Transverse colon (tissue), 4 donors: ENCODE data around the gene CRAT. TPM values are rescaled to one million over a fixed set of nuclear protein-coding genes. Genes with fewer than 3 reads are reported as not detected.
"Not testable (repeated sequence)": the region's sequence is repeated elsewhere in the genome, so short reads cannot be mapped to it uniquely, and the experiment has no call there.

ENCODE experiments used
- DNase-seq: peaks from one replicate; pipeline ENCODE4 v3.0.0-alpha.2; 2019
- H3K27ac ChIP-seq, 4 donors: fragments of 200-600 bp; sonication (generic); 2 replicates each; pipeline ENCODE4 v1.5.1; 2016 to 2018; ENCODE audit warnings: inconsistent platforms in 4 of 4
- H3K27me3 ChIP-seq: fragments of 200-600 bp; sonication (generic); 2 replicates; pipeline ENCODE4 v1.5.1; 2017; ENCODE audit warnings: inconsistent platforms
- H3K36me3 ChIP-seq, 4 donors: fragments of 200-600 bp; sonication (generic); 2 replicates each; pipeline ENCODE4 v1.5.1; 2017 to 2019; ENCODE audit warnings: inconsistent platforms in 4 of 4
- H3K4me1 ChIP-seq, 4 donors: fragments of 200-600 bp; sonication (generic); 2 replicates each; pipeline ENCODE4 v1.5.1; 2017 to 2020; ENCODE audit warnings: inconsistent platforms in 4 of 4
- H3K4me3 ChIP-seq, 4 donors: fragments of 200-600 bp; sonication (generic); 1 replicate in 1 of 4; 2 replicates in 3 of 4; pipeline versions ENCODE4 v1.5.1 to v1.6.1; 2017 to 2019; ENCODE audit warnings: inconsistent platforms in 4 of 4
- H3K9me3 ChIP-seq, 2 donors: fragments of 200-600 bp; sonication (generic); 2 replicates each; pipeline ENCODE4 v1.5.1; 2017 to 2019; ENCODE audit warnings: inconsistent platforms in 2 of 2
- EP300 ChIP-seq: sonication (generic); formaldehyde crosslinking; IDR thresholded peaks from one replicate; pipeline ENCODE4 v1.6.1; 2017; ENCODE audit warnings: antibody characterized with exemption, low read depth
- POLR2A ChIP-seq: fragments of 450-650 bp; IDR thresholded peaks from one replicate; pipeline ENCODE4 v1.6.1; 2016; ENCODE audit warnings: antibody characterized with exemption, mild to moderate bottlenecking, moderate library complexity
- POLR2AphosphoS5 ChIP-seq, 3 donors: sonication (generic); formaldehyde crosslinking; IDR thresholded peaks; one replicate each; pipeline ENCODE4 v1.6.1; 2016; ENCODE audit warnings: antibody characterized with exemption in 3 of 3
- WGBS, 2 donors: methylation state at CpG; one replicate each; pipeline ENCODE4 v1.1.5; 2018; ENCODE audit warnings: low coverage in 1 of 2; 5-methylcytosine and 5-hydroxymethylcytosine counted together
- in situ Hi-C, 4 donors: fragments of 200-750 bp; cut with MboI; loops; one replicate each; pipeline versions ENCODE4 v1.15.0 to v1.15.1; 2017; ENCODE audit warnings: low sequenced_read_pairs in 3 of 4, low pct_ligation_motif_present in 1 of 4, low pct_unique_long_range_greater_than_20kb in 1 of 4
- intact Hi-C: fragments of 100-400 bp; cut with DNase I; formaldehyde crosslinking; loops from one replicate; pipeline ENCODE4 v1.15.1; 2023; ENCODE audit warnings: low total_unique reads
- total RNA-seq, 4 donors: library from RNA; depleted of rRNA; stranded (reverse); fragments of >200 nt; gene quantifications; one replicate each; pipeline ENCODE4 v1.1.0, GENCODE V29; 2016
- TF ChIP-seq, protein P1 (sequence below), 5 experiments: fragments of 200-600 bp in 3 of 5; fragments of 450-650 bp in 2 of 5; sonication (generic) in 3 of 5; IDR thresholded peaks; 1 replicate in 2 of 5; 2 replicates in 3 of 5; pipeline ENCODE4 v1.5.1; 2016 to 2017; ENCODE audit warnings: antibody characterized with exemption in 5 of 5, inconsistent platforms in 3 of 5, mild to moderate bottlenecking in 2 of 5, moderate library complexity in 1 of 5

CRAT gene
- total RNA-seq, 4 donors from 2014 or later = 124 to 161 (median 136) TPM

DNA sequence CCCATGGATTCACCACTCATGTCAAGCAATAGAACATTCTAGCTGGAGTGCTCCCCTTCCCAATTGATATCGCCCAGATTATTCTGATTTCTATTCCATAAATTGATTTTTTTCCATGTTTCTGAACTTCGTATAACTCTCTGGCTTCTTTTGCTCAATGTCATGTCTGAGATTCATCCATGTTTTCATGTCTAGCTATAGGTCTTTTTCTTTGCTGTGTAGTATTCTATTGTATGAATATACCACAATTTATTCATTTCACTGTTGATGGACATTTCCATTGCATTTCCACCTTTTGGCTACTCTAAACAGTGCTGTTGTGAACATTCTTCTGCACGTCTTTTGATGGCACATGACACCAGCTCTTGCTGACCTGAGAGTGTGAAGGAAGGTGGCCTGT is 20.2 kb upstream of the CRAT start:
- H3K36me3 ChIP-seq = peaks cover 0 to 4% (median 0%) of the 10 kb centered on the region in 4 donors
- intact Hi-C loops = loop anchor here (10.0 kb wide), 1 partner anchor 654 kb away; no protein-coding TSS in a partner anchor

DNA sequence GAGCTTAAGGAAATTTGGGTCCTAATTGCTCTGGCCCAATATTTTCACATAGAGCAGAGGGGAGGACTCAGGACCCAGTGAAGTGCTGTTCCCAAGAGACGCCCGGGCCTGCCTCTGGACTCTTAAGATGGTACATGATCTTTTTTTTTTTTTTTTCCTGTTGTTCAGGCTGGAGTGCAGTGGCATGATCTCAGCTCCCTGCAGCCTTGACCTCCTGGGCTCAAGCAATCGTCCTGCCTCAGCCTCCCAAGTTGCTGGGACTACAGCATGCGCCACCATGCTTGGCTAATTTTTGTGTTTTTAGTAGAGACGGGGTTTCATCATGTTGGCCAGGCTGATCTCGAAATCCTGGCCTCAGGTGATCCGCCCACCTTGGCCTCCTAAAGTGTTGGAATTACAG is 19.7 kb upstream of the CRAT start:
- intact Hi-C loops = loop anchor here (10.0 kb wide), 1 partner anchor 655 kb away; no protein-coding TSS in a partner anchor
- not testable (repeated sequence) for DNase-seq, H3K36me3 ChIP-seq, H3K27me3 ChIP-seq, H3K9me3 ChIP-seq, H3K4me3 ChIP-seq, H3K4me1 ChIP-seq, H3K27ac ChIP-seq
- in situ Hi-C loops = loop anchor here (10.0 to 25.0 kb wide), 3 partner anchors 485 to 657 kb away; no protein-coding TSS in a partner anchor
- 88 to 93% methylated on average over 3 to 7 of the region's 7 CpGs for WGBS, 2 donors

More for the DNA sequence above, 20.2 kb upstream of the CRAT start:
- no peak overlapping the region for H3K4me3 ChIP-seq
- H3K9me3 ChIP-seq = no peaks in the 10 kb centered on the region
- DNase-seq = no peak
- H3K27me3 ChIP-seq = no peaks in the 10 kb centered on the region
- H3K4me1 ChIP-seq = peaks cover 0 to 3% (median 0%) of the 10 kb centered on the region in 4 donors
- 0 to 65% methylated on average over 1 to 3 of the region's 3 CpGs for WGBS, 2 donors
- no peak for TF ChIP-seq POLR2AphosphoS5 (IDR thresholded peaks at IDR 0.05)
- TF ChIP-seq, protein P1, sequence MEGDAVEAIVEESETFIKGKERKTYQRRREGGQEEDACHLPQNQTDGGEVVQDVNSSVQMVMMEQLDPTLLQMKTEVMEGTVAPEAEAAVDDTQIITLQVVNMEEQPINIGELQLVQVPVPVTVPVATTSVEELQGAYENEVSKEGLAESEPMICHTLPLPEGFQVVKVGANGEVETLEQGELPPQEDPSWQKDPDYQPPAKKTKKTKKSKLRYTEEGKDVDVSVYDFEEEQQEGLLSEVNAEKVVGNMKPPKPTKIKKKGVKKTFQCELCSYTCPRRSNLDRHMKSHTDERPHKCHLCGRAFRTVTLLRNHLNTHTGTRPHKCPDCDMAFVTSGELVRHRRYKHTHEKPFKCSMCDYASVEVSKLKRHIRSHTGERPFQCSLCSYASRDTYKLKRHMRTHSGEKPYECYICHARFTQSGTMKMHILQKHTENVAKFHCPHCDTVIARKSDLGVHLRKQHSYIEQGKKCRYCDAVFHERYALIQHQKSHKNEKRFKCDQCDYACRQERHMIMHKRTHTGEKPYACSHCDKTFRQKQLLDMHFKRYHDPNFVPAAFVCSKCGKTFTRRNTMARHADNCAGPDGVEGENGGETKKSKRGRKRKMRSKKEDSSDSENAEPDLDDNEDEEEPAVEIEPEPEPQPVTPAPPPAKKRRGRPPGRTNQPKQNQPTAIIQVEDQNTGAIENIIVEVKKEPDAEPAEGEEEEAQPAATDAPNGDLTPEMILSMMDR (IDR thresholded peaks at IDR 0.05) = no peak
- TF ChIP-seq POLR2A = no peak
- no peak for TF ChIP-seq EP300
- H3K27ac ChIP-seq = no peak overlapping the region
- in situ Hi-C loops = loop anchor here (10.0 to 25.0 kb wide), 3 partner anchors 484 to 657 kb away; no protein-coding TSS in a partner anchor

DNA sequence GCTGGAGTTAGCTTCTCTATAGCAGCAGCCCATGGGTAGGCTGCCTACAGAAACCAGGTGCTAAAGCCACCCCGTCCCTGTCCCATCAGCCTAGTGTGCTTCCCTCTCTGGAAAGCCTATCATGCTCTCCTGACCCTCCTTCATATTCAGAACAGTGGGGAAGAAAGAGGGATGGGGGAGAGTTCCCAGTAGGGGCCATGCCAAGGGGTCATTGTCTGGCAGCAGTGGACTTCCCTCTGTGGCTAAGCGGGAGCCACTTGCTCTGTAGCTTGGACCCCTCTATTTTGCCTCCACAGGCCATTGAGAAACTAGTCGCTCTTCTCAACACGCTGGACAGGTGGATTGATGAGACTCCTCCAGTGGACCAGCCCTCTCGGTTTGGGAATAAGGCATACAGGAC is 18.1 kb upstream of the CRAT start:
- Histone ChIP-seq H3K27ac (no peak overlapping the region), H3K27me3 (no peaks in the 10 kb centered on the region), H3K36me3 (peaks cover 0 to 14% (median 3%) of the 10 kb centered on the region in 4 donors), H3K4me3 (no peak overlapping the region), H3K9me3 (no peaks in the 10 kb centered on the region), H3K4me1 (peaks cover 0 to 3% (median 0%) of the 10 kb centered on the region in 4 donors)
- 94 to 100% methylated on average over 2 to 5 of the region's 5 CpGs for WGBS, 2 donors
- DNase-seq = no peak
- intact Hi-C loops (no loop called here), in situ Hi-C loops (loop anchor here in 2 of 4 donors (25.0 kb wide), 1 partner anchor 659 kb away; no protein-coding TSS in a partner anchor)
- no peak for TF ChIP-seq EP300
- TF ChIP-seq, protein P1 (IDR thresholded peaks at IDR 0.05) = no peak

DNA sequence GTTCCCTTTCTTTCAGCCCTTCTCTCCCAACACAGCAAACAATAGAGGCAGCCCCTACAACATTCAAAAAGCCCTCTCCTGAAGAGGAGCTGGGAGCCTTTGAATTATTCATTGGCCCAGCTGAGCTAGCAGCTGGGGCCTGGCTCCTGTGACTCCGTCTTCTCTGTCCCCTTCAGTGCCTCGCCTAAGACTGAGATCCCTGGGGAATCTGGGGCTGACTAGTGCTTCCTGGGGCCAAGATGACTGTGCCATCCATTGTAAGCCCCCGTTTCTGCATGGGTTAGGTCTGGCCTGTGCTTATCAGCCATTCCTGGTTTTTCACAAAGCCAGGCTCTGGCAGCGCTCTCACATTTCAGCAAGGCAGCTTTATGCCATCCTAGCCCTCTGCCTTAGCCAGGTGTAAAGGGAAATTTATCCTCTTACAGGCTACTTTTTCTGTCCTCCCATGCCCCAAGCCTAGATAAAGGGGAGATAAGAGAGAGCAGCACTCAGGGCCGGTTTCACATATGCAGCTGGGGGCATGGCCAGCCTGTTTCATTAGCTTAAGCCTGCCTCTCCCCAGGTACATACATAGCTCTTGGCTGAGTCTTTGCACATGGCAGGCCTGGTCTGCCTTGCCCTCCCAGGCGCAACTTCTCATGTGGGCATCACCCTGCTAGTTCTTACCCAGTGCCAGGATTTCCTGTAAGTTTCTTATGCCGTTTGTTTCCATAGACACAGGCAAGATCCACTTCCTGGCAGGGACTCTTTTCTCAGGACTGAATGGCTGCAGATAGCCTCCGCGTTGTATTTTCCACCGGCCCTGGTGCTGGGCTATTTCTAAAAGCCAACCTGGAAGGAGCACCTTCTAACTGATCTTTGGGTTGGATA is 16.4 kb upstream of the CRAT start:
- intact Hi-C loops = no loop called here
- peaks cover 0 to 22% (median 6%) of the 10 kb centered on the region in 4 donors for H3K36me3 ChIP-seq
- in situ Hi-C loops = loop anchor here in 2 of 4 donors (25.0 kb wide), 1 partner anchor 660 kb away; no protein-coding TSS in a partner anchor
- H3K27me3 ChIP-seq = no peaks in the 10 kb centered on the region
- H3K9me3 ChIP-seq = no peaks in the 10 kb centered on the region
- peaks cover 0 to 3% (median 0%) of the 10 kb centered on the region in 4 donors for H3K4me1 ChIP-seq
- H3K27ac ChIP-seq = no peak overlapping the region
- no peak overlapping the region for H3K4me3 ChIP-seq
- DNase-seq = no peak
- TF ChIP-seq EP300 (no peak), POLR2A (no peak), POLR2AphosphoS5 (IDR thresholded peaks at IDR 0.05) (no peak)
- TF ChIP-seq, protein P1 (IDR thresholded peaks at IDR 0.05) = no peak
- 70 to 85% methylated on average over 2 to 10 of the region's 10 CpGs for WGBS, 2 donors
